Measurements from ENCODE around the gene CYP4A22.

DNA sequence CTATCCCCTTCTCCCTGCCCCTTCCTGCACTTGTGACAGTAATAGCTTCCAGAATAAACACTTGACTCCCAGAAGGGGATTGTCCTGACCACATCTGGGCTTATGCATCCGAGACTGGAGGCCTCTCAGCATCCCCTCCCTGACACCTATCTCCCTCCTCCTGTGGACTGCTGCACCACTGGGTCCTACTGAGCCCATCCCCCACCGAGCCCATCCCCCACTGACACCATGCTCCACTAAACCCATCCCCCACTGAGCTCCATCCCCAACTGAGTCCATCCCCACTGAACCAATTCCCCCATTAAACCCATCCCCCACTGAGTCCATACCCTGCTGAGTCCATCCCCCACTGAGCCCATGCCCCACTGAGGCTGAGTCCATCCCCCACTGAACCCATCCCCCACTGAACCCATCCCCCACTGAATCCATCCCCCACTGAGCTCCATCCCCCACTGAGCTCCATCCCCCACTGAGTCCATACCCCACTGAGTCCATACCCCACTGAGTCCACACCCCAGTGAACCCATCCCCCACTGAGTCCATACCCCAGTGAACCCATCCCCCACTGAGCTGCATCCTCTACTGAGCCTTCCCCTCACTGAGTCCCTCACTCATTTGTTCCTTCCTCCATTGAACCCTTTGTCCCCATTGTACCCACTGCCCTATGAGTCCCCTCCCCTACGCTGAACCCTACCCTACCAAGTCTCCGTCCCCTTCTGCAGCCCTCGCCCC lies 47.0 kb downstream of the CYP4A22 start:
- TF ChIP-seq CTCF (IDR thresholded peaks at IDR 0.05), result no peak
- TF ChIP-seq EZH2 (IDR thresholded peaks at IDR 0.05), result no peak
